Measurements from ENCODE around the gene NTM. TPM values are rescaled to one million over a fixed set of nuclear protein-coding genes. Genes with fewer than 3 reads are reported as not detected.

NTM gene
- polyA plus RNA-seq, 2 donors, result 0.24 to 1.1 TPM

DNA sequence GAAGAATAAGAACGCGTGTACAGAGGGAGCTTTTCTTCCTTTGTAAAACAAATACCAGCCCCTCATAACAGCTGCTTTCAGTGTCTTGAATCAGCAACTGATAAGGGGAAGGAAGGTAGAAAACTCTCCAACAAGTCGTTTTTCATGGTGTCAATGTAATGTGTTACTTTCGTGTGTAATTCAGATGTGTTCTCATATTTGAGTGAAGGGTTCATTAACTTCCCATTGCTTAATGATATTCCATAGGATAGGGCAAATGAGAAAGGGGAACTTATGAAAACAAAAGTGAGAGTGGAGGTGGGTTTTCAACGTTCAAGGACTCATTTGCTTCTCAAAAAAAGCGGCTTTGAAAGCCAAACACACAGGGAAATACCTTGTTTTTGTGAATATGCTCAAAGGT is 452.1 kb downstream of the NTM start:
- WGBS, 2 donors, result 22 to 24% methylated on average over 6 of the region's 6 CpGs
- H3K27me3 ChIP-seq (ENCODE audit: control insufficient read depth in 1 of 2, insufficient read depth in 2 of 2, low read length in 2 of 2), result no peaks in the 10 kb centered on the region
- H3K9me3 ChIP-seq (ENCODE audit: control insufficient read depth in 2 of 2, insufficient read depth in 1 of 2, low read depth in 1 of 2, low read length in 1 of 2), result no peaks in the 10 kb centered on the region

DNA sequence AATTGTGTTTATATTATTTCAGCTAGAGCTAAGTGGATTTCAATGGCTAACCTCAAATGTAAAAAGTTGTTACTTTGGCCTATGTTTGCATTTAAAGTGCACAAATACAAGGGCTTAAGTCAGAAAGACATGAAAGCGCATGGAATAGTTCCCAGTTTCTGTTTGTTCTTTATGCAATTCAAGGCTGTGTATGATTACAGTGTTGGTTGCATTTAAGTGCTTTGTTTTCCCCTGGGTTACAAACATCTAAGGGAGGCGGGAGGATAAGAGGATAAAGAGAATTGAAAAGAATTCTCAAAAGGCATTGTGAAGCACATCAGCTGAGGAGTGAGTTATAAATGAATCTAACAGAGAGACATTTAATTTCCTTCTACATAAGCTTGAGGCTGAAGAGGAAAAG is 453.4 kb downstream of the NTM start:
- H3K27me3 ChIP-seq (ENCODE audit: control insufficient read depth in 1 of 2, insufficient read depth in 2 of 2, low read length in 2 of 2), result no peaks in the 10 kb centered on the region
- no peaks in the 10 kb centered on the region for H3K4me1 ChIP-seq (ENCODE audit: control insufficient read depth in 2 of 2, insufficient read depth in 2 of 2, low read length in 1 of 2)
- peaks cover 0 to 5% of the 10 kb centered on the region in 2 donors for H3K9me3 ChIP-seq (ENCODE audit: control insufficient read depth in 2 of 2, insufficient read depth in 1 of 2, low read depth in 1 of 2, low read length in 1 of 2)
- H3K27ac ChIP-seq (ENCODE audit: low read depth in 2 of 2, low read length in 1 of 2), result no peak overlapping the region
- no peak overlapping the region for H3K4me3 ChIP-seq (ENCODE audit: low read depth in 1 of 2, low read length in 2 of 2)
- WGBS, 2 donors, result 42 to 45% methylated on average over 2 of the region's 2 CpGs
- H3K36me3 ChIP-seq (ENCODE audit: control insufficient read depth in 2 of 2, insufficient read depth in 2 of 2, low read length in 1 of 2), result no peaks in the 10 kb centered on the region

More for the DNA sequence above, 452.1 kb downstream of the NTM start:
- no peak overlapping the region for H3K4me3 ChIP-seq (ENCODE audit: low read depth in 1 of 2, low read length in 2 of 2)
- H3K36me3 ChIP-seq (ENCODE audit: control insufficient read depth in 2 of 2, insufficient read depth in 2 of 2, low read length in 1 of 2), result no peaks in the 10 kb centered on the region
- no peaks in the 10 kb centered on the region for H3K4me1 ChIP-seq (ENCODE audit: control insufficient read depth in 2 of 2, insufficient read depth in 2 of 2, low read length in 1 of 2)
- no peak overlapping the region for H3K27ac ChIP-seq (ENCODE audit: low read depth in 2 of 2, low read length in 1 of 2)

DNA sequence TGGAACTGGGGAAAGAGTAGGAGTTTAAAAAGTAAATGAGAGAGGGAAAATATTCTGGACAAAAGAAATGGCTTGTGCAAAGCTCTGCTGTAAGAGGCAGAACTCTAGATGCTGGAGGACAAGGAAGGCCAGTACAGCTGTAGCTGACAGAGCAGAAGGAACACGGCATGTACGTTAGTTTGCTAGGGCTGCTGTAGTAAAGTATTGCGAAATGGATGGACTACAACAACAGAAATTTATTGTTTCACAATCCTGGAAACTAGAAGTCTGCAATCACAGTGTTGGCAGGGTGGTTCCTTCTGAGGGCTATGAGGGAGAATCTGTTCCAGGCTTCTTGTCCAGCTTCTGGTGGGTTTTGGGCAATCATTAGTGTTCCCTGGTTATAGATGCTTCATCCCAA is 454.4 kb downstream of the NTM start:
- Histone ChIP-seq H3K36me3 (ENCODE audit: control insufficient read depth in 2 of 2, insufficient read depth in 2 of 2, low read length in 1 of 2) (no peaks in the 10 kb centered on the region), H3K4me1 (ENCODE audit: control insufficient read depth in 2 of 2, insufficient read depth in 2 of 2, low read length in 1 of 2) (no peaks in the 10 kb centered on the region), H3K27ac (ENCODE audit: low read depth in 2 of 2, low read length in 1 of 2) (no peak overlapping the region), H3K27me3 (ENCODE audit: control insufficient read depth in 1 of 2, insufficient read depth in 2 of 2, low read length in 2 of 2) (no peaks in the 10 kb centered on the region), H3K4me3 (ENCODE audit: low read depth in 1 of 2, low read length in 2 of 2) (no peak overlapping the region), H3K9me3 (ENCODE audit: control insufficient read depth in 2 of 2, insufficient read depth in 1 of 2, low read depth in 1 of 2, low read length in 1 of 2) (peaks cover 0 to 5% of the 10 kb centered on the region in 2 donors)
- WGBS, 2 donors, result 63 to 68% methylated on average over 3 of the region's 3 CpGs

DNA sequence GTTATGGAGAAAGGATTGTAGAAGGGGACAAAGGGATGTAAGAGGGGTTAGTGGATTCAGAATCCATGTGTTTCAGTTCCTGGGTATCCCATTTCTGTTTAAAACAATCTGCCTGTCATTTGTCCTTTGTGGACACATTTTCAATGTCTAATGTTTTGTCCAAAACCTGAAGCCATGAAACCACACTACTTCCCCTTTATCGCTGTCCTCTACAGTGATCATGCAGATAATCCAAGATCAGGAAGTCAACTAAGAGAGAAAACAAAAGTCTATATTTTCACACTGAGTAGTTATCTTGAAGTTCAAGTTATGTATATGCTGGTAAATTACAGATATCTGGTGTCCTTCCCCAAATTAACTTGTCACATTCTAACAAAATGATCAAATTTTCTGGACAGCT is 457.0 kb downstream of the NTM start:
- no peaks in the 10 kb centered on the region for H3K27me3 ChIP-seq (ENCODE audit: control insufficient read depth in 1 of 2, insufficient read depth in 2 of 2, low read length in 2 of 2)
- no peaks in the 10 kb centered on the region for H3K36me3 ChIP-seq (ENCODE audit: control insufficient read depth in 2 of 2, insufficient read depth in 2 of 2, low read length in 1 of 2)
- H3K27ac ChIP-seq (ENCODE audit: low read depth in 2 of 2, low read length in 1 of 2), result no peak overlapping the region
- peaks cover 0 to 5% of the 10 kb centered on the region in 2 donors for H3K9me3 ChIP-seq (ENCODE audit: control insufficient read depth in 2 of 2, insufficient read depth in 1 of 2, low read depth in 1 of 2, low read length in 1 of 2)
- 73 to 85% methylated on average over 1 of the region's 1 CpG for WGBS, 2 donors
- no peaks in the 10 kb centered on the region for H3K4me1 ChIP-seq (ENCODE audit: control insufficient read depth in 2 of 2, insufficient read depth in 2 of 2, low read length in 1 of 2)
- no peak overlapping the region for H3K4me3 ChIP-seq (ENCODE audit: low read depth in 1 of 2, low read length in 2 of 2)

DNA sequence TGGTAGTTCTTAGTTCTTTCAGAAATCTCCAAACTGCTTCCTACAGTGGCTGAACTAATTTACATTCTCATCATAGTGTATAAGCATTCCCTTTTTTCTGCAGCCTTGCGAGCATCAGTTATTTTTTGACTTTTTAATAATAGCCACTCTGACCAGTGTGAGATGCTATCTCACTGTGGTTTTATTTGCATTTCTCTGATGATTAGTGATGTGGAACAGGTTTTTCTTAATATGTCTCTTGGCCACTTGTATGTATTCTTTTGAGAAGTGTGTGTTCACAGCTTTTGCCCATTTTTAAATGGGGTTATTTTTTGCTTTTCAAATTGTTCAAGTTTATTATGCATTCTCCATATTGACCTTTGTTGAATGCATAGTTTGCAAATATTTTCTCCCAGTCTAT is 459.3 kb downstream of the NTM start:
- WGBS, 2 donors, result 68 to 83% methylated on average over 1 of the region's 1 CpG
- Histone ChIP-seq H3K9me3 (ENCODE audit: control insufficient read depth in 2 of 2, insufficient read depth in 1 of 2, low read depth in 1 of 2, low read length in 1 of 2) (peaks cover 0 to 5% of the 10 kb centered on the region in 2 donors), H3K36me3 (ENCODE audit: control insufficient read depth in 2 of 2, insufficient read depth in 2 of 2, low read length in 1 of 2) (no peaks in the 10 kb centered on the region), H3K4me3 (ENCODE audit: low read depth in 1 of 2, low read length in 2 of 2) (no peak overlapping the region), H3K27ac (ENCODE audit: low read depth in 2 of 2, low read length in 1 of 2) (no peak overlapping the region), H3K4me1 (ENCODE audit: control insufficient read depth in 2 of 2, insufficient read depth in 2 of 2, low read length in 1 of 2) (no peaks in the 10 kb centered on the region), H3K27me3 (ENCODE audit: control insufficient read depth in 1 of 2, insufficient read depth in 2 of 2, low read length in 2 of 2) (no peaks in the 10 kb centered on the region)

DNA sequence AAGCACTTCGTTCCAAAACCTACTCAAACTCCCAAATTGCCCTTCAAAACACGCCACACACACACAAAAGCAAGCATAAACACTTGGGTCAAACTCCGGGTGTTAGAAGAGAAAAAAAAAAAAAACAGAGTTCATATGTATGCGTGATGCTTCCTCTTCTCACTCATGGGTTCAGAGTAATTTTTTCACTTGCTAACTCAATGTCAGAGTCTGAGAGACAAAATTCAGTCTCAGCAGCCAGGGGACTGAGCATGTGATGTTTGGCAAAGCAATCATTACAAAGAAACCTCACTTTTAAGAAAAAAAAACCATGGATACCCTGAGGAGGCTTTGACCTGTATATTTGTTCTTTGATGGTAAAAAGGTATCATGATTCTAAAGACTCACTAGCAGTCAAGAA is 461.7 kb downstream of the NTM start:
- no peaks in the 10 kb centered on the region for H3K4me1 ChIP-seq (ENCODE audit: control insufficient read depth in 2 of 2, insufficient read depth in 2 of 2, low read length in 1 of 2)
- H3K27ac ChIP-seq (ENCODE audit: low read depth in 2 of 2, low read length in 1 of 2), result no peak overlapping the region
- H3K4me3 ChIP-seq (ENCODE audit: low read depth in 1 of 2, low read length in 2 of 2), result no peak overlapping the region
- H3K36me3 ChIP-seq (ENCODE audit: control insufficient read depth in 2 of 2, insufficient read depth in 2 of 2, low read length in 1 of 2), result no peaks in the 10 kb centered on the region
- H3K9me3 ChIP-seq (ENCODE audit: control insufficient read depth in 2 of 2, insufficient read depth in 1 of 2, low read depth in 1 of 2, low read length in 1 of 2), result peaks cover 0 to 5% of the 10 kb centered on the region in 2 donors
- no peaks in the 10 kb centered on the region for H3K27me3 ChIP-seq (ENCODE audit: control insufficient read depth in 1 of 2, insufficient read depth in 2 of 2, low read length in 2 of 2)
- WGBS, 2 donors, result 48 to 51% methylated on average over 4 of the region's 4 CpGs

DNA sequence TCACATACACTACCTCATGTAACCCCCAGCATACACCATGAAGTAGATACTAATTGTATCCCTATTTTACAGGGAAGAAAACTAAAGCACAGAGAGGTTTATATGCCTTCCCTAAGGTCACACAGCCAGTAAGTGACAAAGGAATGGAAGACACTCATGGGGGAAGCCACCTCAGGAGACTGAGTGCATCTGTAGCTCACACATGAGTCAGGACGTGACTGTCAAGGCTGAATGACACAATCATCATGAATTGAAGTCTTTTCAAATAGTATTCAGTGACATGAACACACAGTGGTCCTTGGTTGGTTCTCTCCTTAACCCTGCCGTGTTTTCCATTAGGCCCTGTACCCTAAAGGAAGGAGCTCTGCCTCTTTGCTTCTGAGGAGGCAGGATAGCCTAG is 463.0 kb downstream of the NTM start:
- H3K9me3 ChIP-seq (ENCODE audit: control insufficient read depth in 2 of 2, insufficient read depth in 1 of 2, low read depth in 1 of 2, low read length in 1 of 2), result peaks cover 0 to 4% of the 10 kb centered on the region in 2 donors
- no peak overlapping the region for H3K27ac ChIP-seq (ENCODE audit: low read depth in 2 of 2, low read length in 1 of 2)
- H3K4me1 ChIP-seq (ENCODE audit: control insufficient read depth in 2 of 2, insufficient read depth in 2 of 2, low read length in 1 of 2), result no peaks in the 10 kb centered on the region
- no peaks in the 10 kb centered on the region for H3K36me3 ChIP-seq (ENCODE audit: control insufficient read depth in 2 of 2, insufficient read depth in 2 of 2, low read length in 1 of 2)
- no peak overlapping the region for H3K4me3 ChIP-seq (ENCODE audit: low read depth in 1 of 2, low read length in 2 of 2)
- 50 to 71% methylated on average over 2 of the region's 2 CpGs for WGBS, 2 donors
- no peaks in the 10 kb centered on the region for H3K27me3 ChIP-seq (ENCODE audit: control insufficient read depth in 1 of 2, insufficient read depth in 2 of 2, low read length in 2 of 2)

DNA sequence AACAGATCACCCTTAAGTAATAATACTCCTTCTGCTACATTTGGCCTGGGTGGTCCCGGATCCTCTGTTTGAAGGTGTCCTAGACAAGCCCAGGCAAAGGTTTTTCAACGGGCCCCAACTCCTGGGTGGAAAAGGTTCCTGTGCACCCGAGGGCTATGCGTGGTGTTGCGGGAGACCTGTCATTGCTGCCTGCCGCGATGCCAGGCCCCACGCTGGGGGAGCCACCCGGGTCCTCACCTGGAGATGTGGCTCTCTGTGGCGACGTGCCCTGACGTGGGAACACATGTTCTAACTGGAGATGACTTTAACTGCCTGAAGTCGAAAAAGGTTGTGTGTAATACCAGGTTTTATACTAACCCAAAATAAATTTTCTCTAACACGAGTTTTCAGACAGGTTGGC is 467.1 kb downstream of the NTM start:
- Histone ChIP-seq H3K4me1 (ENCODE audit: control insufficient read depth in 2 of 2, insufficient read depth in 2 of 2, low read length in 1 of 2) (no peaks in the 10 kb centered on the region), H3K9me3 (ENCODE audit: control insufficient read depth in 2 of 2, insufficient read depth in 1 of 2, low read depth in 1 of 2, low read length in 1 of 2) (peaks cover 0 to 2% of the 10 kb centered on the region in 2 donors), H3K27ac (ENCODE audit: low read depth in 2 of 2, low read length in 1 of 2) (no peak overlapping the region), H3K27me3 (ENCODE audit: control insufficient read depth in 1 of 2, insufficient read depth in 2 of 2, low read length in 2 of 2) (no peaks in the 10 kb centered on the region), H3K4me3 (ENCODE audit: low read depth in 1 of 2, low read length in 2 of 2) (no peak overlapping the region), H3K36me3 (ENCODE audit: control insufficient read depth in 2 of 2, insufficient read depth in 2 of 2, low read length in 1 of 2) (no peaks in the 10 kb centered on the region)
- 81 to 84% methylated on average over 14 of the region's 14 CpGs for WGBS, 2 donors

DNA sequence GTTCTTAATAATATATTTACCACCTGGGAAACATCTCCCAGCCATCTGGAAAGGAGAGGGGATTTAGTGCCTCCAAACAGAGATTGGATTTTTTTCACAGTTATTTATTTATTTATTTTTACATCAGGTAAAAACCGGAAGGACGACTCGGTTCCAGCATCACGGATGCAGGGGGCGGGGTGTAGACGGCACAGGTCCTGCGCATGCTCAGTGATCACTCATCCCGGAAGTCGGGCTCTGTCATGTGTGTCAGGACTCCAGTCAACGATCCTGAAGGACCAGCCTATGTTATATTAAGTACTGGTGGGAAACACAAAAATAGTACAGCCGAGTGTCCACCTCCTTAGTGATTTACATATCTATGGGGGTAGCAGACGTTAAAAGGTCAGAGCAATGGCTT is 467.6 kb downstream of the NTM start:
- 84 to 86% methylated on average over 12 of the region's 12 CpGs for WGBS, 2 donors

DNA sequence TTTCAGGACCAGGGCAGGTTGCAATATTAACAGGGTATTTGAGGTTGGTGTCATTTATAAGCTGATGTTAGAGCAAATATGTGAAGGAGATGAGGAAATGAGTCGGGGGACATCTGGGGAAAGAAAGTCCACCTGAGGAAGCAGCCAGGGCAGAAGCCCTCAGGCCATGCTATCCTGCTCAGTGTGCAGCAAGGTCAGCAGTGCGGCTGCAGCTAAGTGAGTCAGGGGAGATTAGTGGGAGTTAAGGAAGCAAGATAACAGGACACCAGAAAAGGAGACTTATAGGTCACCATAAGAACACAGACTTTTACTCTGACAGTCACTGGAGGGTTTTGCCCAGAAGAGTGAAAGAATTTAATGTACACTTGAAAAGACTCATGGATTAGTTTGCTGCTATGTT is 468.9 kb downstream of the NTM start:
- peaks cover 0 to 2% of the 10 kb centered on the region in 2 donors for H3K9me3 ChIP-seq (ENCODE audit: control insufficient read depth in 2 of 2, insufficient read depth in 1 of 2, low read depth in 1 of 2, low read length in 1 of 2)
- no peak overlapping the region for H3K27ac ChIP-seq (ENCODE audit: low read depth in 2 of 2, low read length in 1 of 2)
- H3K4me1 ChIP-seq (ENCODE audit: control insufficient read depth in 2 of 2, insufficient read depth in 2 of 2, low read length in 1 of 2), result no peaks in the 10 kb centered on the region
- H3K36me3 ChIP-seq (ENCODE audit: control insufficient read depth in 2 of 2, insufficient read depth in 2 of 2, low read length in 1 of 2), result no peaks in the 10 kb centered on the region
- H3K4me3 ChIP-seq (ENCODE audit: low read depth in 1 of 2, low read length in 2 of 2), result no peak overlapping the region
- H3K27me3 ChIP-seq (ENCODE audit: control insufficient read depth in 1 of 2, insufficient read depth in 2 of 2, low read length in 2 of 2), result no peaks in the 10 kb centered on the region
- WGBS, 2 donors, result 71 to 75% methylated on average over 2 of the region's 2 CpGs

More for the DNA sequence above, 467.6 kb downstream of the NTM start:
- Histone ChIP-seq H3K27ac (ENCODE audit: low read depth in 2 of 2, low read length in 1 of 2) (no peak overlapping the region), H3K36me3 (ENCODE audit: control insufficient read depth in 2 of 2, insufficient read depth in 2 of 2, low read length in 1 of 2) (no peaks in the 10 kb centered on the region), H3K4me1 (ENCODE audit: control insufficient read depth in 2 of 2, insufficient read depth in 2 of 2, low read length in 1 of 2) (no peaks in the 10 kb centered on the region), H3K27me3 (ENCODE audit: control insufficient read depth in 1 of 2, insufficient read depth in 2 of 2, low read length in 2 of 2) (no peaks in the 10 kb centered on the region), H3K4me3 (ENCODE audit: low read depth in 1 of 2, low read length in 2 of 2) (no peak overlapping the region), H3K9me3 (ENCODE audit: control insufficient read depth in 2 of 2, insufficient read depth in 1 of 2, low read depth in 1 of 2, low read length in 1 of 2) (peaks cover 0 to 2% of the 10 kb centered on the region in 2 donors)
